HepG2 (cell line): ENCODE data around the gene PRPF4. TPM values are rescaled to one million over a fixed set of nuclear protein-coding genes. Genes with fewer than 3 reads are reported as not detected.

Experiments
- ATAC-seq: fragments of 200-7000 bp; cut with Tn5 transposase; 3 replicates; pipeline ENCODE4 v1.9.1; 2020; ENCODE audit warnings: mild to moderate bottlenecking, moderate library complexity
- BruUV-seq: library from RNA; stranded (reverse); fragments of 400-500 nt; replicated peaks from 2 replicates; lab custom pipeline; 2021; lab: Mats Ljungman, UMichigan
- CTCF ChIA-PET: fragments of 300-600 bp; formaldehyde crosslinking; extraction: SDS; loops from one replicate; lab custom pipeline; 2021; ENCODE audit warnings: low total read pairs, inconsistent platforms, low intra/inter-chr PET ratio; lab: Yijun Ruan, JAX
- POLR2A ChIA-PET: fragments of 350-600 bp; sonication (Branson Sonifier 250); formaldehyde crosslinking; loops from one replicate; lab custom pipeline; 2020; ENCODE audit warnings: antibody characterized with exemption, inconsistent platforms; lab: Yijun Ruan, JAX
- DNase-seq: peaks from one replicate; pipeline ENCODE4 v3.0.0-alpha.2; 2015; ENCODE audit warnings: low spot score
- FAIRE-seq: peaks from 3 replicates; lab custom pipeline; 2011; peaks lifted over from hg19 to GRCh38; lab: Jason Lieb, UNC
- H2AFZ ChIP-seq: one replicate; pipeline ENCODE4 v1.6.1; 2011; ENCODE audit warnings: low read length, inconsistent platforms
- H3K27ac ChIP-seq: fragments of 300-600 bp; 3 replicates; pipeline ENCODE4 v1.8.0; 2011; ENCODE audit warnings: mixed run types, mild to moderate bottlenecking, mixed read lengths, low read length, inconsistent platforms; ENCODE audit not compliant: insufficient read depth; ENCODE audit errors: extremely low read length
- H3K27me3 ChIP-seq, 2 experiments: fragments of 200-600 bp in 1 of 2; 2 replicates in 1 of 2; 3 replicates in 1 of 2; pipeline versions ENCODE4 v1.6.0 to v1.8.0; 2011; ENCODE audit warnings: low read length in 2 of 2, mild to moderate bottlenecking in 2 of 2, moderate library complexity in 2 of 2, inconsistent platforms in 1 of 2; ENCODE audit not compliant: insufficient read depth in 2 of 2, control insufficient read depth in 1 of 2
- H3K36me3 ChIP-seq, 2 experiments: fragments of 200-600 bp in 1 of 2; replicated peaks in 1 of 2; 2 replicates in 1 of 2; 3 replicates in 1 of 2; pipeline versions ENCODE4 v1.5.1 to v1.8.0; 2011; ENCODE audit warnings: low read length in 2 of 2, inconsistent platforms in 1 of 2; ENCODE audit not compliant: insufficient read depth in 2 of 2, control insufficient read depth in 1 of 2
- H3K4me1 ChIP-seq: 2 replicates; pipeline ENCODE4 v1.5.1; 2012; ENCODE audit warnings: low read length, inconsistent platforms; ENCODE audit not compliant: insufficient read depth
- H3K4me2 ChIP-seq: 2 replicates; pipeline ENCODE4 v1.6.0; 2011; ENCODE audit warnings: low read depth, low read length, inconsistent platforms
- H3K4me3 ChIP-seq, 3 experiments: fragments of 200-600 bp in 1 of 3; sonication (generic), shearing (Covaris generic) in 1 of 3; replicated peaks in 1 of 3; 2 replicates each; pipeline ENCODE4 v1.5.1; 2011 to 2016; ENCODE audit warnings: low read length in 3 of 3, inconsistent platforms in 2 of 3, low read depth in 2 of 3, mild to moderate bottlenecking in 2 of 3, control low read depth in 1 of 3, mixed read lengths in 1 of 3; ENCODE audit not compliant: insufficient read depth in 1 of 3
- H3K79me2 ChIP-seq: one replicate; pipeline ENCODE4 v1.6.1; 2011; ENCODE audit warnings: low read length, inconsistent platforms; ENCODE audit not compliant: insufficient read depth
- H3K9ac ChIP-seq: 2 replicates; pipeline ENCODE4 v1.6.0; 2011; ENCODE audit warnings: mild to moderate bottlenecking, low read depth, low read length, inconsistent platforms; ENCODE audit not compliant: insufficient read depth
- H3K9me3 ChIP-seq: 2 replicates; pipeline ENCODE4 v1.5.1; 2012; ENCODE audit warnings: mild to moderate bottlenecking, low read length
- H4K20me1 ChIP-seq: 2 replicates; pipeline ENCODE4 v1.6.0; 2011; ENCODE audit warnings: inconsistent platforms, mild to moderate bottlenecking, low read length, moderate library complexity; ENCODE audit not compliant: insufficient read depth
- FOXP1 ChIP-seq, 2 experiments: fragments of 450-650 bp in 1 of 2; IDR thresholded peaks; 2 replicates each; pipeline ENCODE4 v1.6.1; 2017 to 2018; ENCODE audit warnings: antibody characterized with exemption in 1 of 2
- GFI1 ChIP-seq: sonication (generic); formaldehyde crosslinking; IDR thresholded peaks from 2 replicates; pipeline ENCODE4 v1.5.0; 2020; ENCODE audit warnings: missing genetic modification reagents, mild to moderate bottlenecking, borderline replicate concordance
- PRDM4 ChIP-seq: sonication (generic); formaldehyde crosslinking; IDR thresholded peaks from 2 replicates; pipeline ENCODE4 v1.9.0; 2021; ENCODE audit warnings: missing genetic modification reagents, borderline replicate concordance
- TRAFD1 ChIP-seq: sonication (generic); formaldehyde crosslinking; IDR thresholded peaks from 2 replicates; pipeline ENCODE4 v1.5.1; 2020; ENCODE audit warnings: missing genetic modification reagents, mild to moderate bottlenecking, borderline replicate concordance
- ZBTB38 ChIP-seq: sonication (generic); formaldehyde crosslinking; IDR thresholded peaks from 2 replicates; pipeline ENCODE4 v1.5.1; 2020; ENCODE audit warnings: mild to moderate bottlenecking, missing genetic modification reagents
- ZNF121 ChIP-seq: sonication (generic); formaldehyde crosslinking; IDR thresholded peaks from 2 replicates; pipeline ENCODE4 v1.5.0; 2020; ENCODE audit warnings: mild to moderate bottlenecking, missing genetic modification reagents
- ZNF280B ChIP-seq: sonication (generic); formaldehyde crosslinking; IDR thresholded peaks from 2 replicates; pipeline ENCODE4 v1.5.0; 2020; ENCODE audit warnings: missing genetic modification reagents, mild to moderate bottlenecking, borderline replicate concordance
- ZNF282 ChIP-seq: fragments of 450-650 bp; IDR thresholded peaks from 2 replicates; pipeline ENCODE4 v1.6.1; 2018; ENCODE audit not compliant: partially characterized antibody
- ZNF333 ChIP-seq: sonication (generic); formaldehyde crosslinking; IDR thresholded peaks from 2 replicates; pipeline ENCODE4 v1.4.0; 2020; ENCODE audit warnings: mild to moderate bottlenecking, missing genetic modification reagents, borderline replicate concordance
- WGBS: methylation state at CpG from one replicate; pipeline ENCODE4 v1.1.6; 2017; ENCODE audit warnings: low lambda C conversion rate; 5-methylcytosine and 5-hydroxymethylcytosine counted together
- in situ Hi-C: cut with HindIII; loops from 2 replicates; pipeline ENCODE4 v1.10.0; 2017; ENCODE audit warnings: low pct_unique_long_range_greater_than_20kb; ENCODE audit not compliant: extremely low pct_ligation_motif_present
- intact Hi-C: fragments of 100-400 bp; cut with micrococcal nuclease; formaldehyde crosslinking; loops from one replicate; pipeline ENCODE4 v1.10.0; 2022; ENCODE audit not compliant: unreplicated experiment
- polyA plus RNA-seq, 8 experiments: library from polyadenylated mRNA; depleted of rRNA in 3 of 8; stranded (reverse) in 7 of 8; unstranded in 1 of 8; fragments of >200 nt; fragmentation: Illumina TruSeq in 4 of 8; extraction: Trizol in 4 of 8; gene quantifications; 2 replicates each; pipeline versions ENCODE4 v1.2.1 to v1.2.3, GENCODE V29; 2011 to 2016; ENCODE audit warnings: low read depth in 4 of 8, missing spikeins in 1 of 8, mixed read lengths in 1 of 8; ENCODE audit not compliant: insufficient read depth in 1 of 8
- total RNA-seq, 5 experiments: library from RNA; depleted of rRNA; stranded (reverse); fragments of >200 nt; fragmentation: Illumina TruSeq; extraction: Trizol; gene quantifications; 2 replicates each; pipeline ENCODE4 v1.2.3, GENCODE V29; 2016; ENCODE audit warnings: low read depth in 1 of 5

PRPF4 gene
- total and polyA plus RNA-seq, 2 of the 13 experiments (the other 11 are each of a cell fraction or from before 2014, with no cell fraction given): 10.3 to 49.0 TPM

GRCh38 chr9:113246928-113247327, 28.5 kb upstream of the PRPF4 start:
- H2AFZ ChIP-seq: no peak overlapping the region
- no peak overlapping the region for H3K4me2 ChIP-seq
- TF ChIP-seq ZNF280B (CRISPR knock-in tag) (no peak), ZNF333 (CRISPR knock-in tag) (no peak), ZBTB38 (CRISPR knock-in tag) (no peak), ZNF121 (CRISPR knock-in tag) (no peak), FOXP1 (IDR thresholded peaks at IDR 0.05) (no peak), FOXP1 (CRISPR knock-in tag; IDR thresholded peaks at IDR 0.05) (no peak), PRDM4 (CRISPR knock-in tag) (no peak), ZNF282 (no peak), TRAFD1 (no peak), GFI1 (CRISPR knock-in tag) (no peak)
- no peaks in the 10 kb centered on the region for H3K4me1 ChIP-seq
- H3K36me3 ChIP-seq: peaks cover 2 to 4% of the 10 kb centered on the region in 2 experiments; a peak in 2 of 5 replicates
- WGBS: 91% methylated on average over 6 of the region's 6 CpGs
- no TSS peak for BruUV-seq
- H3K9me3 ChIP-seq: no peaks in the 10 kb centered on the region
- no peak overlapping the region for H3K27ac ChIP-seq
- peaks cover 22% of the 10 kb centered on the region for H4K20me1 ChIP-seq
- no peak overlapping the region for H3K9ac ChIP-seq
- H3K79me2 ChIP-seq: peaks cover 47% of the 10 kb centered on the region
- DNase-seq (no peak), FAIRE-seq (no peak), ATAC-seq (no peak)
- no peak overlapping the region for H3K4me3 ChIP-seq
- intact Hi-C loops (no loop called here), in situ Hi-C loops (no loop called here)
- ChIA-PET CTCF (no interaction called here), POLR2A (no interaction called here)
- no peaks in the 10 kb centered on the region for H3K27me3 ChIP-seq
